Measurements from ENCODE around the gene PRMT7. TPM values are rescaled to one million over a fixed set of nuclear protein-coding genes. Genes with fewer than 3 reads are reported as not detected.

Gene PRMT7
- total and polyA plus RNA-seq, 2 donors (not counting 1 experiment from before 2014, with no cell fraction given) = 76.9 to 80.4 TPM

- ChIA-PET CTCF (interaction anchor here (0.6 to 17.5 kb wide), 6 partner anchors 9 to 178 kb away, joined by 3 to 554 read pairs (median 3); partner anchors contain the start of gene SLC7A6), POLR2A (no interaction called here)
- Mint-ChIP-seq H3K9me3 (ENCODE audit: insufficient read depth) (no peaks in the 10 kb centered on the region), H3K4me1 (peaks cover 14% of the 10 kb centered on the region), H3K4me3 (no peak overlapping the region), H3K27me3 (no peaks in the 10 kb centered on the region), H3K27ac (peak overlapping the region; percentile 74)
- no peaks in the 10 kb centered on the region for H4K20me1 ChIP-seq (ENCODE audit: control insufficient read depth, insufficient read depth, low read length, poor library complexity, severe bottlenecking)
- no peak overlapping the region for H3K4me3 ChIP-seq (ENCODE audit: control extremely low read depth in 1 of 5, extremely low read depth in 1 of 5, insufficient read depth in 1 of 5, low read depth in 2 of 5, low read length in 4 of 5)
- no peak overlapping the region for H3K9ac ChIP-seq (ENCODE audit: low read length)
- H3K4me1 ChIP-seq (ENCODE audit: control insufficient read depth in 2 of 2, insufficient read depth in 2 of 2, low read length in 2 of 2) = peaks cover 11 to 16% of the 10 kb centered on the region in 2 donors
- 30% methylated on average over 4 of the region's 7 CpGs for WGBS (ENCODE audit: insufficient coverage)
- DNase-seq (peak; percentile 24), ATAC-seq (ENCODE audit: low read depth) (no peak)
- TF ChIP-seq EZH2 (IDR thresholded peaks at IDR 0.05; ENCODE audit: borderline replicate concordance, insufficient read depth, low read depth, low read length, poor library complexity, severe bottlenecking) = no peak
- TF ChIP-seq CTCF (IDR thresholded peaks at IDR 0.05) = no peak
- no peaks in the 10 kb centered on the region for H3K9me3 ChIP-seq (ENCODE audit: control extremely low read depth in 1 of 3, control insufficient read depth in 2 of 3, insufficient read depth in 1 of 3, low read length in 2 of 3)
- no peaks in the 10 kb centered on the region for H3K27me3 ChIP-seq (replicated peaks in 1 of 4; ENCODE audit: control extremely low read depth in 1 of 4, control insufficient read depth in 3 of 4, insufficient read depth in 4 of 4, low read length in 3 of 4)
- peak overlapping the region; percentile 4 for H3K4me2 ChIP-seq (replicated peaks; ENCODE audit: low read depth, low read length, poor library complexity, severe bottlenecking)
- no peak overlapping the region for H2AFZ ChIP-seq (ENCODE audit: insufficient read depth, low read depth, low read length, poor library complexity, severe bottlenecking)
- peaks cover 2% of the 10 kb centered on the region for H3K79me2 ChIP-seq (ENCODE audit: control insufficient read depth, insufficient read depth, low read length)
- H3K36me3 ChIP-seq (replicated peaks in 1 of 2; ENCODE audit: control extremely low read depth in 1 of 2, control insufficient read depth in 1 of 2, extremely low read depth in 1 of 2, insufficient read depth in 2 of 2, low read length in 1 of 2) = peaks cover 0 to 18% of the 10 kb centered on the region in 2 experiments
- peak overlapping the region in 1 of 2 donors; percentile 4 for H3K27ac ChIP-seq (ENCODE audit: low read length in 2 of 2)
- intact Hi-C loops (cut with micrococcal nuclease) = no loop called here
These were observed 21.7 kb downstream of the PRMT7 start for GRCh38 chr16:68332411-68333121.

GRCh38 chr16:68335175-68335574 is 24.4 kb downstream of the PRMT7 start:
- H3K36me3 ChIP-seq (replicated peaks in 1 of 2; ENCODE audit: control extremely low read depth in 1 of 2, control insufficient read depth in 1 of 2, extremely low read depth in 1 of 2, insufficient read depth in 2 of 2, low read length in 1 of 2) = peaks cover 1 to 44% of the 10 kb centered on the region in 2 experiments
- no peak overlapping the region for H2AFZ ChIP-seq (ENCODE audit: insufficient read depth, low read depth, low read length, poor library complexity, severe bottlenecking)
- POLR2A ChIA-PET = interaction anchor here (0.7 kb wide), 1 partner anchor 127 kb away, joined by 5 read pairs; no protein-coding TSS in a partner anchor
- H3K9me3 ChIP-seq (ENCODE audit: control extremely low read depth in 1 of 3, control insufficient read depth in 2 of 3, insufficient read depth in 1 of 3, low read length in 2 of 3) = no peaks in the 10 kb centered on the region
- Mint-ChIP-seq H3K9me3 (ENCODE audit: insufficient read depth) (no peaks in the 10 kb centered on the region), H3K4me1 (peaks cover 11% of the 10 kb centered on the region), H3K4me3 (no peak overlapping the region), H3K27me3 (no peaks in the 10 kb centered on the region), H3K27ac (no peak overlapping the region)
- no peak for TF ChIP-seq EZH2 (IDR thresholded peaks at IDR 0.05; ENCODE audit: borderline replicate concordance, insufficient read depth, low read depth, low read length, poor library complexity, severe bottlenecking)
- no peak for TF ChIP-seq CTCF (IDR thresholded peaks at IDR 0.05)
- H3K79me2 ChIP-seq (ENCODE audit: control insufficient read depth, insufficient read depth, low read length) = no peaks in the 10 kb centered on the region
- CTCF ChIA-PET = interaction anchor here (0.8 to 17.5 kb wide), 2 partner anchors 20 to 77 kb away, joined by 3 to 554 read pairs; partner anchors contain the start of gene SLC7A6
- ATAC-seq (ENCODE audit: low read depth) (no peak), DNase-seq (no peak)
- intact Hi-C loops (cut with micrococcal nuclease) = no loop called here
- no peak overlapping the region for H3K4me2 ChIP-seq (replicated peaks; ENCODE audit: low read depth, low read length, poor library complexity, severe bottlenecking)
- no peak overlapping the region for H3K27ac ChIP-seq (ENCODE audit: low read length in 2 of 2)
- no peak overlapping the region for H3K4me3 ChIP-seq (ENCODE audit: control extremely low read depth in 1 of 5, extremely low read depth in 1 of 5, insufficient read depth in 1 of 5, low read depth in 2 of 5, low read length in 4 of 5)
- 100% methylated on average over 4 of the region's 5 CpGs for WGBS (ENCODE audit: insufficient coverage)
- peaks cover 11 to 14% of the 10 kb centered on the region in 2 donors for H3K4me1 ChIP-seq (ENCODE audit: control insufficient read depth in 2 of 2, insufficient read depth in 2 of 2, low read length in 2 of 2)
- no peak overlapping the region for H3K9ac ChIP-seq (ENCODE audit: low read length)
- no peaks in the 10 kb centered on the region for H3K27me3 ChIP-seq (replicated peaks in 1 of 4; ENCODE audit: control extremely low read depth in 1 of 4, control insufficient read depth in 3 of 4, insufficient read depth in 4 of 4, low read length in 3 of 4)
- no peaks in the 10 kb centered on the region for H4K20me1 ChIP-seq (ENCODE audit: control insufficient read depth, insufficient read depth, low read length, poor library complexity, severe bottlenecking)
